GM21526 (cell line): Measurements from ENCODE around the gene VSIG10.
A peak's percentile ranks its signal among the peaks of the same experiment; 100 is the strongest.
"Not testable (repeated sequence)": the region's sequence is repeated elsewhere in the genome, so short reads cannot be mapped to it uniquely, and the experiment has no call there.

Experiments
- ATAC-seq: cut with Tn5 transposase; IDR thresholded peaks from one replicate; pipeline ENCODE4 v1.9.1; 2021; ENCODE audit warnings: moderate library complexity; ENCODE audit not compliant: unreplicated experiment, low FRiP score

Gene VSIG10

DNA sequence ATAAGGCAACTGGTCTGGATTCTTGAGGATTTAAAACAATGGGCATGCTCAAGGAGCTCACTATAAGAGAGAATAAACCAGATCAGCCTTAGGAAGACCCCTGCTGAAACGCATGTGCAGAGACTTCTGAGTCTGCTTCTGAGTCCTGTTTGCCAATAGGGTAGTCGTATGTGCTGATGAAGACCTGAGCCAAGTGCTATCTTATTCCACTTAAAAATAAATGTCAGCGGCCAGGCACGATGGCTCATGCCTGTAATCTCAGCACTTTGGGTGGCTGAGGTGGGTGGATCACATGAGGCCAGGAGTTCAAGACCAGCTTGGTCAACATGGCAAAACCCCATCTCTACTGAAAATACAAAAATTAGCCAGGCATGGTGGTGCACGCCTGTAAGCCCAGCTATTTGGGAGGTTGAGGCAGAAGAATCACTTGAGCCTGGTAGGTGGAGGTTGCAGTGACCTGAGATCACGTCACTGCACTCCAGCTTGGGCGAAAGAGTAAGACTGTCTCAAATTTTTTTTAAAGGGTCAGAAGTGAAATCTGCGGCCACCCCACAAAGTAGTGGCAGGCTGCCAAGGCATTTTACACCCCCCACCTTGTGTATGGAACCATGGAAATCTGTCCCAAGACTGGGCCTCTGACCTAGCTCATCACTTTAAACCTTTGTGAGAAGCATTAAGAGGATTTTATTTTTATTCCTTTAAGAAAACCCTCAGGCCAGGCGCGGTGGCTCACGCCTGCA lies 67.0 kb downstream of the VSIG10 start:
- no peak for ATAC-seq

DNA sequence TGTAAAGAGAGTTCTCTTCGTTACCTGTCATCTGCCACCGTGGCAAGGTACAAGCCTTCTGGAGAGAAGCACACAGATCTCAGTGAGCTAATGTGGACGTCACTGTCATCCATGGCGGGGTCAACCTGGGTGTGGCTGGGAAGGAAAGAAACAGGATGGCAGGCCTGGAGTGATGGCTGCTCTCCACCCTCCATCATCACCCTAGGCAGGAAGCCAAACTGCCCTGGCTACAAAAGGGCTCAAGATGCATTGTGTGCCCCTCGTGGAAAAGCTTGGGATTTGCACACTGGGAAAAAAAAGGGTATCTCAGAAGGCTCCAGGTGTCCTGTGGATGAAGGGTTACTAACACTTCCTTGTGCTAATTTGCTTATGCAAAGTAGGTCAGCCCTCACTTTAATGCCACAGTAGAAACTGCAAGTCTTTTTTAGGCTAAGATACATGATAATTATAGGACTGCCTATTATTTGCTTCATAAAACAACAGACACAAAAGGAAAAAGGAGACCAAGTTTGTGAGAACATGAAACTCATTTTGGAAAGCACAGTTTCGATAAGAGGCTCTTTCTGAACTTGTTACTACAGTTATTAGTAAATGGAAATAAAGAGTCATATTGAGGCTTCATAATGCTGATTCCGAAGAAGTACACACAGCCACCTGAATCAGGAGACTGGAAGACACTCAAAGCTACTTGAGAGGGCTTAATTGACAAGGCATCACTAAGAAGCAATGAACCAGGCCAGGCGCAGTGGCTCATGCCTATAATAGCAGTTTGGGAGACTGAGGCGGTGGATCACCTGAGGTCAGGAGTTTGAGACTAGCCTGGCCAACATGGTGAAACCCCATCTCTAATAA lies 68.4 kb downstream of the VSIG10 start:
- ATAC-seq: peak; percentile 84

DNA sequence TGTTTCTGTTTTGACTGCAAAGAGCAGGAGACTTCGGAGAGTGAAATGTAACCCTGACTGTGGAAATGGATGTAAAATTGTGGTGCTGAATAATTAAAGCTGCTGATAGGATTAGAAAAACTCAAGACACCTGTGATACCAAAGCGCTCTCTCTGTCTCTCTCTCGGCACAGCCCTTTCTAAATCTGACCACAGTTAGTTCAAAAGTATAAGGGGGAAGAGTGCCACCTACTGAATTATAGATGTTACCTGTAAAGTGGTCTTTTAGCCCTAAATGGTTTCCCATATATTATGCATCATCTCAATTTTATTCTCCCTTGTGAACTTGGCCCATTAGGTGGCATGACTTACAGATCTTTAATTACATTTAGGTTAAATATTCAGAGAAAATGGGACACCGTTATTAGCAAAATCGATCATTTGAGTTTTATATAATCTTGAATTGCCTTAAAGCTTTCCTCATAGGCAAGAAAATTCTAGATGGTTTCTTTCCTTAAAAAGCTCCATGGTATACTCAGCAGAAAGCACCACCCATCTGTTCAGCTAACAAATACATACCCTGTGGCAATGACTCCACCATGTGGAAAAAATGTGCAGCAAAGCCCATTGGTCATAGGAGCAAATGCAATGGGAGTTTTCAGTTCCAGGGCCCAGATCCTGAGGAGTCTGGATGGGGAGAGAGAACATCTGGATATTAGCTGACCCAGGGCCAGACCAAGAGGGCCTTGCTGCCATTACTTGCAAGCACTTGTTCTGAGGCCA lies 69.2 kb downstream of the VSIG10 start:
- no peak for ATAC-seq

DNA sequence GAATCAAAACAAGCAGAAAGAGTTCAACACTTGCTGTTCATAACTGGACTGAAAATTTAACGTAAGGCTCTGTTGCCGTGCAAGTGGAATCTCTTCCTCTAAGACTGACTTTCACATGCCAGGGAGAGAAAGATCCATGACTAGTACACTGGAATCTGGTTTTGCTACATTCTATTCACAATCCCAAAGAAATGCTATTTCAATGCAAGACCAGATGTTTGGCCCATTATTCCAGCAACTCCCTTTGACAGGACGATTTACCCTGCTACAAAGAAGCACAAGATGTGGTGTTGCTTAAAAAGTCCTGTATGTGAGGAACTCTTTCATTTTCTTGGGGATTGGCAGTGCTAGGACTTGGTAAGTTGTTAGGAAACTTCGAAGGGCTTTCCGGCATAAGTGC lies 69.9 kb downstream of the VSIG10 start:
- no peak for ATAC-seq

DNA sequence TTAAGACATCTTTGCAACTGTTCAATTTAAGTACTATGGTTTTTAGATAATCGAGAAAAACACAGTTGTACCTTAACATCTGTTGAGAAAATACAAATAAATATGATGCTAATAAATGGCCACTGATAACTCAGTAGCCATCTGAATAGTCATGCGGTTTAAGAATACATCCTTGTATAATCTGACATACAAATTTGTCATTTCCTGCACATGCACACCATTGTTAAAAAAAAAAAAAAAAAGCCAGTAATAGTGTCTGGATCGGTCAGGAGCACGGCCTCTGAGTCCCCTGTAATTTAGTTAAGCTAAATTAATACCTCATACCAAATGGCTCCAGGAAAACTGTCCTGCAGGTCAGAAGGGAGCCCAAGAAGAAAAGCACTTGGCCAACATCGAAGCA lies 70.5 kb downstream of the VSIG10 start:
- ATAC-seq: no peak

DNA sequence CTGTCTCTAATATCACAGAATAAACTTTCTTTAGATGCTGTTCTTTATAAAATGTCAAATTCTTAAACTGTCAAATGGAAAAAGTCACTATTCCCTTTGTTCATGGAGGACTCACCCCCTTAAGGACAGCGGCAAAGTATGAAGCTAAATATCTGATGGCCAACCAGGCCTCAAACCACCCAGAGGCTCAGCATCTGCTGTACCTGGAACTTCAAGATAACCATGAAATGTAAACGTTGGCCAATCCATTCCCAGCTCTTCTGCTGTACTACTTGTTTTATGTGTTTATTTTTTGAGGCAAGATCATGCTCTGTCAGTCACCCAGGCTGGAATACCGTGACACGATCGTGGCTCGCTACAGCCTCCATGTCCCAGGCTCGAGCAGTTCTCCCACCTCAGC lies 71.6 kb downstream of the VSIG10 start:
- ATAC-seq: no peak

DNA sequence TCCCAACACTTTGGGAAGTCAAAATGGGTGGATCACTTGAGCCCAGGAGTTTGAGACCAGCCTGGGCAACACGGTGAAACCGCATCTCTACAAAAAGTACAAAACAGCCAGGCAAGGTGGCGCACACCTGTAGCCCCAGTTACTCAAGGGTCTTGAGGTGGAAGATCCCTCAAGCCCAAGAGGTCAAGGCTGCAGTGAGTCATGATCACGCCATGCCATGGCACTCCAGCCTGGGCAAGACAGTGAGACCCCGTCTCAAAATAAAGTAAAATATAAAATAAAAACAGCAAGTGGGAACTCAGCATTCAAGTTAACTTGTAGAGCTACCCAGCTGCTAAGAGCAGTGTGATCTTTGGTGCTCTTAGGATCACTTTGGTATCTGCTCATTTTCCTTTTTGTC lies 74.6 kb downstream of the VSIG10 start:
- ATAC-seq: no peak

DNA sequence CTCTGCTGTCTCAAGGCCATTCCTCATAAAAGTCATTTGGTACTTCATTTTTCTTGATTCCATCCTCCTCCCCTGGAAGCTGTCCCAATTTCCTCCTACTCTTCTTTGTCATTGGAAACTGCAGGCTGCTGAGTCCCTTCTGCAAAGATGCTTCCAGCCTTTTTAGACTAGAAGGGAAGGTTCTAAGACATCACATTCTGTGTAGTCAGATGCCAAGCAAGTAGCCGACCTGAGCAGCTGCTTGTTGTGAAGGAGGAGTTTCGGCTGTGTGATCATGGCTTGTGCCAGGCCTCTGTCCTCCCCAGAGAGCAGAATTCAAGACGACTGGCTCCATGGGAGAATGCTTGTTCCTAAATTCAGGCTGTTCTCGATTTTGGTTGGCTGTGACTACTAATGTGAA lies 78.6 kb downstream of the VSIG10 start:
- no peak for ATAC-seq

DNA sequence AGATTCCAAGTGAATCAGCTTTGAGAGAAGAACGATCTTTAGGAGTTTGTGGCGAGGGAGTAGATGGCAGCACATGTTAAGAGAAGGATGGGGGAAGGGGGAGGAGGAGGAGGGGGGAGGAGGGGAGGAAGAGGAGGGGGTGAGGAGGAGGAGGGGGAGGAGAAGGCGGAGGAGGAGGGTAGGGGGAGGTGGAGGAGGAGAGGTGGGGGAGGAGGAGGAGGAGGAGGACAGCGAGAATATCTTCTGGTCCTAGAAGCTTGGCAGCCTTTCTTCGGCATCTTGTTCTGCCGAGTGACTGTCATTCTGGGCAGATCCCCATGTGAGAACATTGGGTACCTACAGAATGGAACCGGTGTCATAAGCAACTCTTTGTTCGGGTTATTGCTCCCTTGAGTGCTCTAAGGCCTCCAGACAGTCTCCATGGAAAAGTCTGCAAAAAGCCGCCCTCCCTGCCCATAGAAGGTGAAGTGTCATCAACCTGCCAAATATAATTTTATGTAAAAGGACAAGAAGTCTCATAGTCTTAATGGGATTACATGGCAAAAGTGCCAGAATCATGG lies 80.4 kb downstream of the VSIG10 start:
- no peak for ATAC-seq

DNA sequence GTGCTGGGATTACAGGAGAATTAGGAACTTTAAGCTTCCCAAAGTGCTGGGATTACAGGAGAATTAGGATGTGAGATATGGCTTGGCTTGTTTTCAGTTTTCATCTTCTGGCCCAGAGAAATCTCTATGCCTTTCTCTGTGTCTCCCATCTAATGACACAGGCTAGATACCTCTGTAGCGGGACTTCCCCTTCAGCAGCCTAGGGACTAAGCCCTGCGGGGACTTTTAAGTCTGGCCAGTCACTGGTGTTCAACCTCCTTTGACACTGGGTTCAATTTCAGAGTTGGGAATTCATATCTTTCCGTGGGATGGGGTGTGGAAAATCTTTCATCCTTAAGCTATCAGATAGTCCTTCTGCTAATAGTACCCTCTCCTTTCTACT lies 81.1 kb downstream of the VSIG10 start:
- ATAC-seq: no peak

DNA sequence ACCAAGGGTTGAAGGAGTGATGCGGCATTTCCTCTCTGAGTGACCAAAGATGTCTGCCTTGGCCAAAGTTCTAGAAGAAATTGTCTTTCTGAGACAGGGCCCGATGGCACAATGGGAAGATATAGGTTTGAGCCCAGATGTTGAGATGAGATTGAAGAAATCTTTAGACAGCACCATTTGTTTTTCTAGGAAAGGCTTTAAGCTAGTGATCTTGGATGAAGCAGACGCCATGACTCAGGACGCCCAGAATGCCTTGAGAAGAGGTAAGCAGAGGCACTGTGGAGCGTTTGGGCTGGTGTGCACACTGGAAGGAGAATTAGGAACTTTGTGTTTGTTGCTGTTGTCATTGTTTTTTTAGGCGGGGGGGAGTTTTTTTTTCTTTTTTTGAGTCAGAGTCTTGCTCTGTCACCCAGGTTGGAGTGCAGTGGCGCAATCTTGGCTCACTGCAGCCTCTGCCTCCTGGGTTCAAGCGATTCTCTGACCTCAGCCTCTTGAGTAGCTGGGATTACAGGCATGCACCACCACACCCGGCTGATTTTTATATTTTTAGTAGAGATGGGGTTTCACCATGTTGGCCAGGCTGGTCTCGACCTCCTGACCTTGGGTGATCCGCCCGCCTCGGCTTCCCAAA lies 81.6 kb downstream of the VSIG10 start:
- ATAC-seq: not testable (repeated sequence)

DNA sequence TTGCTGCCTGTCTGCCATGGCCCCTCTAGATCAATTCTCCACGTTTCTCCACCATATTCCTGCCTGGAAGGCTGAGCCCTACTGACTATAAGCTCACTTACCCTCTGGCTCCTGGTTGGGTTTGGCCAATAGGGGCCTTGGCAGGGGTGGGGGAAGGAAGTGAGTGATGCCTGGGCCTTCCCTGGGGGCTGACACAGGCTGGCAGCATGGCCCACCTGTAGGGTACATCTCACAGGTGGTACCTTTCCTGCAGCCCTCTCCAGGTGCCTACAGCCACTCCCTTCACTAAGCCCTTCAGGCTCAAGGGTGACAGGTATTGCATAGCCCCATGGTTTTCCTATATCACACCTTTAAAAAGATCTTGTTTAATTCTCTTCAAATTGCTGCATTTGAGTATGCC lies 83.8 kb downstream of the VSIG10 start:
- no peak for ATAC-seq

DNA sequence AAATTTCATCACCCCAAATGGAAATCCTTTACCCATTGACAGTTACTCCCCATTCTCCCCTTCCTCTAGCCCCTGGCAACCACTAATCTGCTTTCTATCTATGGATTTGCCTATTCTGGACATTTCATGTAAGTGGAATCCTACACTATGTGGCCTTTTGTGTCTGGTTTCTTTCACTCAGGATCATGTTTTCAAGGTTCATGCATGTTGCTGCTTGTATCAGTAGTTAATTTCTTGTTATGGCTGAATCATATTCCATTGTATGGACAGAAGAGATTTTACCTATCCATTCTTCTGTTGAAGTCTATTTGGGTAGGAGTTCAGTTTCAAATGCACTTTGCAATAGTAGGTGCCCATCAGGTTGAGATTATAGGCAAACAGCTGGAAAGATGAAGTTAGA lies 85.9 kb downstream of the VSIG10 start:
- no peak for ATAC-seq

DNA sequence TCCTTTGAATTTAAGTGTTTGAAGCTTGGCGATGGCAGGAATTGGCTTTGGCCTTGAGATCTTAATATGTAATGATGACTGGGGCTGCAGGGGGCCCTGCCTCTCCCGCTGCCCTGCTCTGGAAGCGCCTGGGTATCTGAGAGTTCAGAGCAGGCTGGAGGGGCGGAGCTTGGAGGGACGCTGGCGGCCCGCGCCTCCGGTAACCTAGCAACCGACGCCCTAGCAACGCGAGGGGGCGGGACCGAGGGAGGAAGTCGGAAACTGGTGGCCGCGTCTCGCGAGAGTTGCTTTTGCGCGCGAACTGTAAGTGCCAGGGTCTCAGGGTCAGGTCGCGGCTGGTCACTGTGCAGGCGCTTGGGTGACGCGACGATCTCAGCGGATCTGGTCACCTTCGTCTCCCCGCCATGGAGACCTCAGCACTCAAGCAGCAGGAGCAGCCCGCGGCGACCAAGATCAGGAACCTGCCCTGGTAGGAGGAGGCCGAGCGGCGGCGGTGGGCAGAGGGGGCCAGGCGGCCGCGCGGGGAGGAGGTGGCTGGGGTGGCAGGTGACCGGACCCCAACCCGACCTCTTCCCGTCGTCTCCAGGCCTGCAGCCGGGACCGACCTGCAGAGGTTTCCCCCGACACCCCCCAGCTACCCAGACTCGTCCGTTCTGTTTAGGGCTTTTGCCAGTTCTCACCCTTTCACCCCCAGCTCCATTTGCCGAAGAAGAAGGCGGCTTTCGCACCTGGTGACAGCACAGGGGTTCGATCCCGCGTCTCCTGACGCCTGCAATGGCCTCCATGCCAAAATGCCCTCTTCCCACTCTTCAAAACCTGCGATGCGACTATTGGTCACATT lies 87.2 kb downstream of the VSIG10 start, which contains the start of gene RFC5:
TSS of gene RFC5 (plus strand) at position 280 of the 841 bp plus-strand sequence. CDS start at position 405, 125 bp downstream.
- peak; percentile 97 for ATAC-seq

DNA sequence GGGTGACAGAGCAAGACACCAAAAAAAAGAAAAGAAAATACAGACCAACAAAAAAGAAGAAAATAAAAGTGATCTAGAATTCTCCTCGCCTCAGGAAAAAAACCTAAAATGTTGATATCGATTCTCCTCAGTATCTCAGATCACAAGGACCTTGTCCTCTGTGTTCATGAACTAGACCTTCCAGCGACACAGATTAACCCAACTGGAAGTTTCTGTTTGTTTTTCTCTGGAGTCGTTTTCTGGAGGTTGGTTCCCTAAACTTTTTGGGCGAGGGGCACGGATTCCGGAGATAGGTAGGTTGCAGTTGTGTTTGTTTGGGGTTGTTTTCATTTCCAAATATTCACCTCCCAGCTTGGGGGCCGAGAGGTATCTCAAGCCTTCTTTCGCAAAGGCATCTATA lies 87.9 kb downstream of the VSIG10 start:
- no peak for ATAC-seq

DNA sequence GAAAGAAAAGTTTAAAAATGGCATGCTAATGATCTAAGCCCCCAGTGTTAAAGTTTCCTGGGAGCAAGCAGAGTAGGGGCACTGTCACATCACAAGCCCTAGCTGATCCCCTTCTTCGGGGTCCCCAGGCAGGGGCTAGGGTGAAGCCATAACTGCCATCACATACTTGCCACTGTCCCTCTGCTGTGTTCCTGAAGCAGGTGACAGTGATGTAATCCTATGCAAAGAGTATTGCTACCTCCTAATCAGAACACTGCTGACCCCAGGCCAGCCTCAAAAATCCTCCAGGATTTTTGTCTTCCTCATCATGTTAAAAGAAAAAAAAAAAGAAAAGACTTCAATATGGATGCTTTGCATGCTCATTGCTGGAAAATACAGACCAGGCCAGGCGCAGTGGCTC lies 88.5 kb downstream of the VSIG10 start:
- ATAC-seq: no peak
